ENCODE results near the gene TTC7B. TPM values are rescaled to one million over a fixed set of nuclear protein-coding genes. Genes with fewer than 3 reads are reported as not detected.

Gene TTC7B
- total and polyA plus RNA-seq, 10 of the 15 experiments (the other 5 are each of a cell fraction or from before 2014, with no cell fraction given): under 0.01 to 1.1 (median 0.26) TPM; not detected in 2

DNA sequence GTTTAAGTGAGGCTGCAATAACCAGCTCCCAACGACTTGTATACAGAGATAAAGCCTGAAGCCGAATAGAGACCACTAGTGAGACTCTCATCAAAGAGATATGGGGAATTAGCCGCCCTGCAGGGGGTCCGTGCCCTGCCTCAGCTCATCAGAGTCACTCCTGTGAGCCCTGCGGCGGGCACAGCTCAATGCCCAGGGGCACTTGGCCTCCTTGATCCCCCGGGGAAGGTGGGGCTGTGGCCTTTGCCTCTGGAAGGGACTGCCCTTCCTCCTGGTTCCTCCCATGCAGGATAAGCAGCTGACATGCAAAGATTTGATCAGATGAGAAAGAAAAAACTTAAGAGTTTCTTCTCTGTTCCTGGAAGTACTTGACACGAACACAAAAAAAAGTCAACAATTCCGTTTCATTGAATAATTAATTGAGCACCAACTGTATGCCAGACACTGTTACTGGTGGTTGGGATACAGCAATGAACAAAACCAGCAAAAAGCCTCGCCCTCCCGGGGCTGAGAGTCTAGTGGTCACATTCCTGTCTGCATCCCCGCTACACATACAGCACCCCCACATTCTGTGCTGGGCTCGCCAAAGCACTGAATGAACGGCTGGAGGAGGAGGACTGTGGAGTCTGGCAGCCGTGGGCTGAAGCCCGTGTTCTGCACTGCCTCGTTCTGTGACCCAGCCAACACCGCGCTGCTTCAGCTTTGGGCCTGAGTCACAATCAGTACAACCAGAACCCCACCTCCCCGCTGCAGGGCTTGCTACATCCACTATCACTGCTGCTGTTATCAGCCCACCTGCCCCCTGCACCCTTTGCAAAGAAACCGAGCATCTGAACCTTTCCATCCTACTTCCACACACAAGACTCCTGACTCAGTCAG, 10.3 kb downstream of the TTC7B start:
- TF ChIP-seq FOS (IDR thresholded peaks at IDR 0.05; ENCODE audit: borderline replicate concordance, extremely low read depth, insufficient read length) (no peak), RFX5 (IDR thresholded peaks at IDR 0.05; ENCODE audit: low read depth, low read length) (no peak), HDGF (IDR thresholded peaks at IDR 0.05) (no peak), TBL1XR1 (IDR thresholded peaks at IDR 0.05; ENCODE audit: low read depth, low read length) (no peak), PAX5 (IDR thresholded peaks at IDR 0.05; ENCODE audit: borderline replicate concordance, low read depth, low read length) (no peak), NRF1 (conservative IDR thresholded peaks at IDR 0.05; ENCODE audit: low read depth, low read length) (no peak), ATF7 (IDR thresholded peaks at IDR 0.05; ENCODE audit: low read depth) (no peak), PML (IDR thresholded peaks at IDR 0.05; ENCODE audit: low read length) (no peak), CBX5 (IDR thresholded peaks at IDR 0.05; ENCODE audit: low read depth) (no peak), ZNF384 (IDR thresholded peaks at IDR 0.05; ENCODE audit: borderline replicate concordance, low read depth, low read length) (no peak), STAT3 (IDR thresholded peaks at IDR 0.05; ENCODE audit: low read depth, low read length) (no peak), IKZF1 (conservative IDR thresholded peaks at IDR 0.05) (no peak), ZSCAN29 (IDR thresholded peaks at IDR 0.05) (no peak), TCF3 (IDR thresholded peaks at IDR 0.05; ENCODE audit: borderline replicate concordance, insufficient read depth, low read depth, low read length) (no peak), NR2C2 (IDR thresholded peaks at IDR 0.05; ENCODE audit: borderline replicate concordance, control insufficient read depth, insufficient read length, low read depth) (no peak), NFYB (IDR thresholded peaks at IDR 0.05; ENCODE audit: insufficient read depth, low read depth, low read length) (no peak)
- TF ChIP-seq, protein P1, sequence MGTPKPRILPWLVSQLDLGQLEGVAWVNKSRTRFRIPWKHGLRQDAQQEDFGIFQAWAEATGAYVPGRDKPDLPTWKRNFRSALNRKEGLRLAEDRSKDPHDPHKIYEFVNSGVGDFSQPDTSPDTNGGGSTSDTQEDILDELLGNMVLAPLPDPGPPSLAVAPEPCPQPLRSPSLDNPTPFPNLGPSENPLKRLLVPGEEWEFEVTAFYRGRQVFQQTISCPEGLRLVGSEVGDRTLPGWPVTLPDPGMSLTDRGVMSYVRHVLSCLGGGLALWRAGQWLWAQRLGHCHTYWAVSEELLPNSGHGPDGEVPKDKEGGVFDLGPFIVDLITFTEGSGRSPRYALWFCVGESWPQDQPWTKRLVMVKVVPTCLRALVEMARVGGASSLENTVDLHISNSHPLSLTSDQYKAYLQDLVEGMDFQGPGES (IDR thresholded peaks at IDR 0.05): no peak
- TF ChIP-seq, protein P2, sequence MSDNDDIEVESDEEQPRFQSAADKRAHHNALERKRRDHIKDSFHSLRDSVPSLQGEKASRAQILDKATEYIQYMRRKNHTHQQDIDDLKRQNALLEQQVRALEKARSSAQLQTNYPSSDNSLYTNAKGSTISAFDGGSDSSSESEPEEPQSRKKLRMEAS (IDR thresholded peaks at IDR 0.05; ENCODE audit: low read depth, low read length): no peak
- TF ChIP-seq, protein P3, sequence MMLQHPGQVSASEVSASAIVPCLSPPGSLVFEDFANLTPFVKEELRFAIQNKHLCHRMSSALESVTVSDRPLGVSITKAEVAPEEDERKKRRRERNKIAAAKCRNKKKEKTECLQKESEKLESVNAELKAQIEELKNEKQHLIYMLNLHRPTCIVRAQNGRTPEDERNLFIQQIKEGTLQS (IDR thresholded peaks at IDR 0.05; ENCODE audit: borderline replicate concordance, extremely low read depth, low read depth, low read length): no peak
- intact Hi-C loops (cut with micrococcal nuclease; ENCODE audit: unreplicated experiment): no loop called here
- 31% methylated on average over 21 of the region's 21 CpGs for WGBS (ENCODE audit: insufficient coverage, insufficient replicate concordance, low lambda C conversion rate, missing lambda C conversion rate)
- Histone ChIP-seq H3K79me2 (ENCODE audit: control insufficient read depth, insufficient read depth, low read length) (no peaks in the 10 kb centered on the region), H3K4me2 (ENCODE audit: control insufficient read depth, insufficient read depth) (no peak overlapping the region), H3K27me3 (replicated peaks in 1 of 2; ENCODE audit: control insufficient read depth in 2 of 2, insufficient read depth in 2 of 2, low read length in 1 of 2) (no peaks in the 10 kb centered on the region), H3K9ac (ENCODE audit: control insufficient read depth, insufficient read depth, low read length) (no peak overlapping the region), H3K4me3 (no peak overlapping the region), H3K9me3 (replicated peaks; ENCODE audit: control insufficient read depth, insufficient read depth, low read length) (no peaks in the 10 kb centered on the region), H3K36me3 (ENCODE audit: control insufficient read depth in 2 of 2, insufficient read depth in 2 of 2, low read length in 1 of 2) (no peaks in the 10 kb centered on the region), H4K20me1 (ENCODE audit: control insufficient read depth, insufficient read depth) (no peaks in the 10 kb centered on the region), H2AFZ (ENCODE audit: control insufficient read depth, low read depth, low read length) (no peak overlapping the region), H3K27ac (ENCODE audit: control insufficient read depth, insufficient read depth) (no peak overlapping the region), H3K4me1 (ENCODE audit: control insufficient read depth, insufficient read depth, low read length) (no peaks in the 10 kb centered on the region)
- FAIRE-seq (no peak), DNase-seq (ENCODE audit: low read depth, low spot score) (no peak), ATAC-seq (no peak)
- in situ Hi-C loops (cut with MboI): no loop called here
- POLR2A ChIA-PET: no interaction called here
- BruUV-seq (replicated peaks): no TSS peak
- CTCF ChIA-PET: no interaction called here
- RAD21 ChIA-PET (ENCODE audit: unreplicated experiment): no interaction called here
- SMC1A ChIA-PET (ENCODE audit: uncharacterized antibody, unreplicated experiment): no interaction called here
